HL-60 (cell line): ENCODE data around the gene RBFOX2.

Experiments
- DNase-seq, 2 experiments: peaks; one replicate each; pipeline ENCODE4 v3.0.0-alpha.2; 2010 to 2020; ENCODE audit warnings: low read depth in 1 of 2, low spot score in 1 of 2
- H3K27ac ChIP-seq: fragments of 250-450 bp; sonication (Bioruptor Pico); replicated peaks from 2 replicates; pipeline ENCODE4 v1.5.1; 2020; ENCODE audit warnings: mild to moderate bottlenecking, moderate library complexity
- H3K27me3 ChIP-seq: fragments of 250-450 bp; sonication (Bioruptor Pico); 2 replicates; pipeline ENCODE4 v1.5.1; 2021; ENCODE audit warnings: mild to moderate bottlenecking, moderate library complexity; ENCODE audit not compliant: insufficient read depth, poor library complexity, severe bottlenecking
- H3K4me3 ChIP-seq: replicated peaks from 2 replicates; pipeline ENCODE4 v1.5.1; 2011; ENCODE audit warnings: mild to moderate bottlenecking, control low read depth, low read length; ENCODE audit not compliant: insufficient read depth
- GABPA ChIP-seq: IDR thresholded peaks from 2 replicates; pipeline ENCODE4 v1.6.1; 2012; ENCODE audit warnings: low read depth
- POLR2AphosphoS5 ChIP-seq: IDR thresholded peaks from 2 replicates; pipeline ENCODE4 v1.6.1; 2012; ENCODE audit warnings: low read depth
- SPI1 ChIP-seq: IDR thresholded peaks from 2 replicates; pipeline ENCODE4 v1.6.1; 2012; ENCODE audit warnings: low read depth, mild to moderate bottlenecking, borderline replicate concordance
- TF ChIP-seq, protein P1 (sequence below): IDR thresholded peaks from 2 replicates; pipeline ENCODE4 v1.6.1; 2012; ENCODE audit warnings: low read depth; ENCODE audit not compliant: insufficient replicate concordance
- TF ChIP-seq, protein P2 (sequence below): IDR thresholded peaks from one replicate; pipeline ENCODE4 v1.5.1; 2011; ENCODE audit warnings: low read length, control low read depth, inconsistent platforms; ENCODE audit not compliant: insufficient read depth

RBFOX2 gene

DNA sequence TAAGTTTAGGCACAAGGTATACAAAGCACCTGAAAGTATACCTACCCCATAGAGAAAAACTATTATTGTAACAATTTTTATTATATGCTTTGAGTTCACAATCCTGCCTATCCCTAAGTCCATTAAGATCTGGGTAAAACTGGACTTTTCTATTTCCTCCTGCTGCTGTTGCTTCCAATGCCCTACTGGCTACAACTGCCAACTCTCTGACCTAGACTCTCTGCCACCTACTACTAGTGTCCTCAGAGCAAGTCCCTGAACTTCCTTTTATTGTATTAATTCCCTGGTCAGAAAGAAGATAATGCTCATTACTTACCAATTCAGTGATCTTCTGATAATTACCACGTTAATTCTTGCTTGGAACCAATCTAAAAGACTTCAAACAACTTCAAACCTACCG, 70.3 kb downstream of the RBFOX2 start:
- TF ChIP-seq, protein P1, sequence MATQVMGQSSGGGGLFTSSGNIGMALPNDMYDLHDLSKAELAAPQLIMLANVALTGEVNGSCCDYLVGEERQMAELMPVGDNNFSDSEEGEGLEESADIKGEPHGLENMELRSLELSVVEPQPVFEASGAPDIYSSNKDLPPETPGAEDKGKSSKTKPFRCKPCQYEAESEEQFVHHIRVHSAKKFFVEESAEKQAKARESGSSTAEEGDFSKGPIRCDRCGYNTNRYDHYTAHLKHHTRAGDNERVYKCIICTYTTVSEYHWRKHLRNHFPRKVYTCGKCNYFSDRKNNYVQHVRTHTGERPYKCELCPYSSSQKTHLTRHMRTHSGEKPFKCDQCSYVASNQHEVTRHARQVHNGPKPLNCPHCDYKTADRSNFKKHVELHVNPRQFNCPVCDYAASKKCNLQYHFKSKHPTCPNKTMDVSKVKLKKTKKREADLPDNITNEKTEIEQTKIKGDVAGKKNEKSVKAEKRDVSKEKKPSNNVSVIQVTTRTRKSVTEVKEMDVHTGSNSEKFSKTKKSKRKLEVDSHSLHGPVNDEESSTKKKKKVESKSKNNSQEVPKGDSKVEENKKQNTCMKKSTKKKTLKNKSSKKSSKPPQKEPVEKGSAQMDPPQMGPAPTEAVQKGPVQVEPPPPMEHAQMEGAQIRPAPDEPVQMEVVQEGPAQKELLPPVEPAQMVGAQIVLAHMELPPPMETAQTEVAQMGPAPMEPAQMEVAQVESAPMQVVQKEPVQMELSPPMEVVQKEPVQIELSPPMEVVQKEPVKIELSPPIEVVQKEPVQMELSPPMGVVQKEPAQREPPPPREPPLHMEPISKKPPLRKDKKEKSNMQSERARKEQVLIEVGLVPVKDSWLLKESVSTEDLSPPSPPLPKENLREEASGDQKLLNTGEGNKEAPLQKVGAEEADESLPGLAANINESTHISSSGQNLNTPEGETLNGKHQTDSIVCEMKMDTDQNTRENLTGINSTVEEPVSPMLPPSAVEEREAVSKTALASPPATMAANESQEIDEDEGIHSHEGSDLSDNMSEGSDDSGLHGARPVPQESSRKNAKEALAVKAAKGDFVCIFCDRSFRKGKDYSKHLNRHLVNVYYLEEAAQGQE: no peak
- TF ChIP-seq, protein P2, sequence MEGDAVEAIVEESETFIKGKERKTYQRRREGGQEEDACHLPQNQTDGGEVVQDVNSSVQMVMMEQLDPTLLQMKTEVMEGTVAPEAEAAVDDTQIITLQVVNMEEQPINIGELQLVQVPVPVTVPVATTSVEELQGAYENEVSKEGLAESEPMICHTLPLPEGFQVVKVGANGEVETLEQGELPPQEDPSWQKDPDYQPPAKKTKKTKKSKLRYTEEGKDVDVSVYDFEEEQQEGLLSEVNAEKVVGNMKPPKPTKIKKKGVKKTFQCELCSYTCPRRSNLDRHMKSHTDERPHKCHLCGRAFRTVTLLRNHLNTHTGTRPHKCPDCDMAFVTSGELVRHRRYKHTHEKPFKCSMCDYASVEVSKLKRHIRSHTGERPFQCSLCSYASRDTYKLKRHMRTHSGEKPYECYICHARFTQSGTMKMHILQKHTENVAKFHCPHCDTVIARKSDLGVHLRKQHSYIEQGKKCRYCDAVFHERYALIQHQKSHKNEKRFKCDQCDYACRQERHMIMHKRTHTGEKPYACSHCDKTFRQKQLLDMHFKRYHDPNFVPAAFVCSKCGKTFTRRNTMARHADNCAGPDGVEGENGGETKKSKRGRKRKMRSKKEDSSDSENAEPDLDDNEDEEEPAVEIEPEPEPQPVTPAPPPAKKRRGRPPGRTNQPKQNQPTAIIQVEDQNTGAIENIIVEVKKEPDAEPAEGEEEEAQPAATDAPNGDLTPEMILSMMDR: no peak
- TF ChIP-seq POLR2AphosphoS5 (no peak), SPI1 (no peak), GABPA (no peak)
- DNase-seq: no peak
- H3K4me3 ChIP-seq: no peak overlapping the region
- H3K27ac ChIP-seq: no peak overlapping the region
- H3K27me3 ChIP-seq: peaks cover 7% of the 10 kb centered on the region

DNA sequence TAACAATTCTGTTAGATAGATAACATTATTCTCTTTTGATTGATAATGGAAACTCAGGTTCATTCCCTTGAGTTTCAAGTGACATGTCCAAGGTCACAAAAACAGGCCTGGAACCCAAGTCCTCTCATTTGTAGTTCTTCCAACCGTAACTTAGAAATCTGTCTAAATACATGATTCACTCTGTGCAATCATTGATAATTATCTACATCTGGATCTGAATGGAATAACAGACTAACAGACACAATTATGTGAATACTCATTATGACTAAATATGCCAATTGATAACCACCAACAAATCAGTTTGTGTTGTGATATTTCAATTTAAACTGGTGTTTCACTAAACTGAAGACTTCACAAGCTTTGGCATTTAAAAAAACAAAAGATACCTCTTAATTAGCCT, 71.0 kb downstream of the RBFOX2 start:
- DNase-seq: no peak
- no peak for TF ChIP-seq POLR2AphosphoS5
- TF ChIP-seq SPI1: no peak
- no peak for TF ChIP-seq GABPA
- TF ChIP-seq, protein P2: no peak
- TF ChIP-seq, protein P1: no peak
- H3K4me3 ChIP-seq: no peak overlapping the region
- no peak overlapping the region for H3K27ac ChIP-seq
- H3K27me3 ChIP-seq: peaks cover 7% of the 10 kb centered on the region

DNA sequence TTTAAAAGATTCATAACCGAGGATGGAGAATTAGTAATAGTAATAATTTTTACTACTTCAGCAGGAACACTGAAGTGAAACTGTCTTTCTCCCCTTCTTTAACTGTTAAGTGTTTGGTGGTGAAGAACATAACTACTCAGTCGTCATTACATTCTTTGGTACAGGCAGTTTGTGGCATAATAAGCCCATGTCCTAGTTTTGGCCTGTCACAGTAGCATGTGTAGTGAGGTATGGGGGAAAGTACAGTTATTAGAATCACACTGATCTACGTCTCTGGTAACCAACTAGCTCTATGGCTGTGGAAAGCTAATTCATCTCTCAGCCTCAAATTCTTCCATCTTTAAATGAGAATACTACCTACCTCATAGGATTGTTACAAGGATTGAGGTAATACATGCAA, 71.8 kb downstream of the RBFOX2 start:
- TF ChIP-seq, protein P1: no peak
- TF ChIP-seq POLR2AphosphoS5: no peak
- TF ChIP-seq SPI1: no peak
- TF ChIP-seq, protein P2: no peak
- no peak for TF ChIP-seq GABPA
- DNase-seq: no peak
- H3K4me3 ChIP-seq: no peak overlapping the region
- no peak overlapping the region for H3K27ac ChIP-seq
- H3K27me3 ChIP-seq: peaks cover 7% of the 10 kb centered on the region
